ENCODE measurements around the gene TUBD1. TPM values are rescaled to one million over a fixed set of nuclear protein-coding genes. Genes with fewer than 3 reads are reported as not detected.
"Not testable (repeated sequence)": the region's sequence is repeated elsewhere in the genome, so short reads cannot be mapped to it uniquely, and the experiment has no call there.

Gene TUBD1
- total and polyA plus RNA-seq, 7 donors = 4.7 to 8.8 (median 6.5) TPM

DNA sequence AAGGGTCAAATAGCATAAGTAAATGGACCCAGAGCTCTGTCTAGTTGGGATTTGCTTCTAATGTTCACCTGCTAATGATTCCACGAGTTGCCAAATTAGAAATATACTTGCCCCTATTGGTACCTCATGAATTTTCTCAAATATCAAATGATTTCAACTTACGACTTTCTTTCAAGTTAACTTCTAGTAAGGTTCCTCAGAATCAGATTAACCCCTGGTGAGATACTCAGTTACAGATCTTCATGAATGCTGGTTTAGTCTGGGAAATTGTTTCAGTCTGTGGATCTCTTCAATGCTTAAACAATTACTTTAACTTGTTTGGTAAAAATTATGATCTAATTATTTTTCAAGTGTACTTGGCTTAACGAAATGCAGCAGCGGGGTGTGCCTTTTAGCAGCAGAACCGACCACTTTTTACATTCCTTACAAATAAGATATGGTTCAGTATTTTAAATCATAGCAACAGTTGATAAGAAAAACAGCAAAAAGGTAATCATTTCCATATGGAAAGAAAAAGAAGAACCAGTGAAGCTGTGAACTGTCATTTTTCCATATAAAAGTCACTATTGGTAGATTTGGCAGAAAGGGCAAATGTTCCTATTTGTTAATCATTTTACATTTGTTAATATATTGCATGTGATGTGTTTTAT is 34.5 kb downstream of the TUBD1 start:
- Histone ChIP-seq H3K4me3 (no peak overlapping the region), H3K36me3 (ENCODE audit: insufficient read depth in 1 of 2, low read depth in 1 of 2) (peaks cover 0 to 21% of the 10 kb centered on the region in 2 donors), H3K27ac (no peak overlapping the region), H3K9me3 (no peaks in the 10 kb centered on the region), H3K27me3 (ENCODE audit: insufficient read depth in 3 of 3, low read length in 2 of 3) (no peaks in the 10 kb centered on the region), H3K4me1 (no peaks in the 10 kb centered on the region)
- WGBS, 3 donors = 79 to 83% (median 82%) methylated on average over 5 of the region's 5 CpGs
- TF ChIP-seq, protein P1, sequence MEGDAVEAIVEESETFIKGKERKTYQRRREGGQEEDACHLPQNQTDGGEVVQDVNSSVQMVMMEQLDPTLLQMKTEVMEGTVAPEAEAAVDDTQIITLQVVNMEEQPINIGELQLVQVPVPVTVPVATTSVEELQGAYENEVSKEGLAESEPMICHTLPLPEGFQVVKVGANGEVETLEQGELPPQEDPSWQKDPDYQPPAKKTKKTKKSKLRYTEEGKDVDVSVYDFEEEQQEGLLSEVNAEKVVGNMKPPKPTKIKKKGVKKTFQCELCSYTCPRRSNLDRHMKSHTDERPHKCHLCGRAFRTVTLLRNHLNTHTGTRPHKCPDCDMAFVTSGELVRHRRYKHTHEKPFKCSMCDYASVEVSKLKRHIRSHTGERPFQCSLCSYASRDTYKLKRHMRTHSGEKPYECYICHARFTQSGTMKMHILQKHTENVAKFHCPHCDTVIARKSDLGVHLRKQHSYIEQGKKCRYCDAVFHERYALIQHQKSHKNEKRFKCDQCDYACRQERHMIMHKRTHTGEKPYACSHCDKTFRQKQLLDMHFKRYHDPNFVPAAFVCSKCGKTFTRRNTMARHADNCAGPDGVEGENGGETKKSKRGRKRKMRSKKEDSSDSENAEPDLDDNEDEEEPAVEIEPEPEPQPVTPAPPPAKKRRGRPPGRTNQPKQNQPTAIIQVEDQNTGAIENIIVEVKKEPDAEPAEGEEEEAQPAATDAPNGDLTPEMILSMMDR (IDR thresholded peaks at IDR 0.05) = no peak
- ATAC-seq = no peak
- DNase-seq = no peak
- intact Hi-C loops (cut with DNase I) = loop anchor here (2.0 kb wide), 2 partner anchors 103 to 105 kb away; no protein-coding TSS in a partner anchor

- no peaks in the 10 kb centered on the region for H3K27me3 ChIP-seq (ENCODE audit: insufficient read depth in 3 of 3, low read length in 2 of 3)
- H3K36me3 ChIP-seq (ENCODE audit: insufficient read depth in 1 of 2, low read depth in 1 of 2) = peaks cover 0 to 12% of the 10 kb centered on the region in 2 donors
- H3K27ac ChIP-seq = no peak overlapping the region
- no peak overlapping the region for H3K4me3 ChIP-seq
- intact Hi-C loops (cut with DNase I) = no loop called here
- H3K4me1 ChIP-seq = peaks cover 5% of the 10 kb centered on the region
- DNase-seq = no peak
- 86 to 92% (median 88%) methylated on average over 3 of the region's 3 CpGs for whole genome bisulfite sequencing, 3 donors
- H3K9me3 ChIP-seq = no peaks in the 10 kb centered on the region
- TF ChIP-seq, protein P1 (IDR thresholded peaks at IDR 0.05) = no peak
- no peak for ATAC-seq
Observed at GRCh38 chr17:59856859-59857794, 35.6 kb downstream of the TUBD1 start.

- peak overlapping the region; percentile 26 for H3K27ac ChIP-seq
- 92 to 93% (median 92%) methylated on average over 10 of the region's 10 CpGs for WGBS, 3 donors
- H3K9me3 ChIP-seq = not testable (repeated sequence)
Observed at GRCh38 chr17:59853919-59854729, 38.6 kb downstream of the TUBD1 start.

GRCh38 chr17:59853168-59853918 is 39.4 kb downstream of the TUBD1 start:
- Histone ChIP-seq H3K9me3 (no peaks in the 10 kb centered on the region), H3K27ac (peak overlapping the region; percentile 38), H3K4me1 (peaks cover 13% of the 10 kb centered on the region), H3K27me3 (ENCODE audit: insufficient read depth in 3 of 3, low read length in 2 of 3) (no peaks in the 10 kb centered on the region), H3K4me3 (no peak overlapping the region), H3K36me3 (ENCODE audit: insufficient read depth in 1 of 2, low read depth in 1 of 2) (no peaks in the 10 kb centered on the region)
- intact Hi-C loops (cut with DNase I) = no loop called here
- ATAC-seq (peak in 3 of 4 donors; percentile 43 to 54 (median 48)), DNase-seq (no peak)
- TF ChIP-seq, protein P1 (IDR thresholded peaks at IDR 0.05) = peak; percentile 14
- 71 to 82% (median 76%) methylated on average over 14 of the region's 14 CpGs for WGBS, 3 donors

More at GRCh38 chr17:59853919-59854729, 38.6 kb downstream of the TUBD1 start:
- ATAC-seq; DNase-seq; H3K36me3 ChIP-seq (ENCODE audit: insufficient read depth in 1 of 2, low read depth in 1 of 2); intact Hi-C loops (cut with DNase I); H3K27me3 ChIP-seq (ENCODE audit: insufficient read depth in 3 of 3, low read length in 2 of 3); H3K4me3 ChIP-seq: not testable (repeated sequence)
- peaks cover 13% of the 10 kb centered on the region for H3K4me1 ChIP-seq

- H3K4me1 ChIP-seq = peaks cover 16% of the 10 kb centered on the region
- WGBS, 3 donors = 94 to 97% (median 96%) methylated on average over 7 of the region's 7 CpGs
- intact Hi-C loops (cut with DNase I); H3K9me3 ChIP-seq; ATAC-seq; H3K4me3 ChIP-seq; DNase-seq; H3K27me3 ChIP-seq (ENCODE audit: insufficient read depth in 3 of 3, low read length in 2 of 3); H3K36me3 ChIP-seq (ENCODE audit: insufficient read depth in 1 of 2, low read depth in 1 of 2): not testable (repeated sequence)
- H3K27ac ChIP-seq = peak overlapping the region; percentile 38
Observed at GRCh38 chr17:59852847-59853167, 39.9 kb downstream of the TUBD1 start.
